GM21447 (cell line): ENCODE data around the gene CASP9.
"Not testable (repeated sequence)": the region's sequence is repeated elsewhere in the genome, so short reads cannot be mapped to it uniquely, and the experiment has no call there.

Experiments
- ATAC-seq: cut with Tn5 transposase; IDR thresholded peaks from one replicate; pipeline ENCODE4 v1.9.1; 2021; ENCODE audit not compliant: unreplicated experiment

The CASP9 gene

DNA sequence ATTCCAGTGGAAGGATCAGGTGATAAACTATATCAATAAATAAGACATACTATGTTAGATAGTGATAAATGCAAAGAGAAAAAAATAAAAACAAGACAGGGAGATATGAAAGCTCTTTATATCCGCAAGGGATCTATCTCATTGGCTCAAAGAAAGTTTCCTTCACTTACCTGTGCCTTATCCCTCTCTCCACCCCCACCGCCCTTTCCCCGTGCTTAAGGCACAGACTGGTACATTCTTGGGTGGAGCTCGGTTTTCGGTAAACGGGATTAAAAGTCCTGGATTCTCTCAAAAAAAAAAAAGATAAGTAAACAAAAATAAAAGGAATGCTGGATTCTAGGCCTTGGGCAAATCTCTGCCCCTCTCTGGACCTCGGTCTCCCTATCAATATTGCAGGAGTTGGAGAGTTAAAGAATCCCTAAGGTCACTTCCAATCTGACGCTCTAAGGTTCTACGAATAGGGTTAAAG is 2.0 kb upstream of the CASP9 start:
- ATAC-seq = no peak

- no peak for ATAC-seq
These were observed 1.3 kb upstream of the CASP9 start for GRCh38 chr1:15525050-15526020.

- ATAC-seq = peak; percentile 42
These were observed 451 bp upstream of the CASP9 start for GRCh38 chr1:15524283-15525049.

- no peak for ATAC-seq
These were observed 653 bp downstream of the CASP9 start for GRCh38 chr1:15523104-15524020.

- ATAC-seq = no peak
These were observed 1.5 kb downstream of the CASP9 start for GRCh38 chr1:15522551-15522950.

GRCh38 chr1:15521206-15521906 is 2.7 kb downstream of the CASP9 start:
- not testable (repeated sequence) for ATAC-seq

GRCh38 chr1:15519625-15520024 is 4.4 kb downstream of the CASP9 start:
- no peak for ATAC-seq

GRCh38 chr1:15515022-15515663 is 8.9 kb downstream of the CASP9 start:
- ATAC-seq = no peak

- not testable (repeated sequence) for ATAC-seq
These were observed 9.5 kb downstream of the CASP9 start for GRCh38 chr1:15514557-15514956.

DNA sequence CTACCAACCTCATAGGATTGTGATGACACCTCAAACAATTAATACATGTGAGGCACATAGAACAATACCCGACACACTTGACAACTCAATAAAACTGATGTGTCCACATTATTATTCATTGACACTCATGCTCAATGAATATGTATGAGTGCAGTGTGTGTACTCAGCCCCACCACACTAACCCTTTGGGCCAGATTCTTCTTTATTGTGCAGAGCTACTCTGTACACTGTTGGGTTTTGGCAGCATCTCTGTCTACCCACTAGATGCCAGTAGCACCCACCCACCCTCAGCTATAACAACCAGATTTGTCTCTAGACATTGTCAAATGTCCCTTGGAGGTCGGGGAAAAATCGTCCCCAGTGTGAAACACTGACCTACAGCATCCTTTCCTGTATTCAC is 10.1 kb downstream of the CASP9 start:
- ATAC-seq = no peak

- ATAC-seq = no peak
These were observed 10.8 kb downstream of the CASP9 start for GRCh38 chr1:15513192-15513591.

- ATAC-seq = no peak
These were observed 13.2 kb downstream of the CASP9 start for GRCh38 chr1:15510611-15511405.

- no peak for ATAC-seq
These were observed 14.4 kb downstream of the CASP9 start for GRCh38 chr1:15509586-15509985.

GRCh38 chr1:15508700-15509487 is 15.1 kb downstream of the CASP9 start:
- no peak for ATAC-seq

DNA sequence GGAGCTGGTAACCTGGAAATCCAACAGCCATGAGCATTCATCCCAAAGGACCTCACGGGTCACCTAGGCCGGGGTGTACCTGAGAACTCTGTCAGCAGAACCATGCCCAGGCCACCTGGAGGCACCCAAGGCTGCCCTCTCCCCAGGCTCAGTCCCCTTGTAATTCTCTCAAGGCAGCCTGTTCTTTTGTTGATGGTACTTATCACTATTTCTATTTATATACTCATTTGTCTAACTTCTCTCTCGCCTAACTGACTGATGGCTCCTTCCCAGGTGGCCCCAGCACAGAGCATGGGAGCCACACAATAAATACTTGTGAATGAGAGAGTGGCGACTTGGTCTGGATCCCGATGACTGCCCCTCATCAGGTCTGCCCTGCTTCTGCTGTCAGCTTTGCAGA is 16.7 kb downstream of the CASP9 start:
- no peak for ATAC-seq

DNA sequence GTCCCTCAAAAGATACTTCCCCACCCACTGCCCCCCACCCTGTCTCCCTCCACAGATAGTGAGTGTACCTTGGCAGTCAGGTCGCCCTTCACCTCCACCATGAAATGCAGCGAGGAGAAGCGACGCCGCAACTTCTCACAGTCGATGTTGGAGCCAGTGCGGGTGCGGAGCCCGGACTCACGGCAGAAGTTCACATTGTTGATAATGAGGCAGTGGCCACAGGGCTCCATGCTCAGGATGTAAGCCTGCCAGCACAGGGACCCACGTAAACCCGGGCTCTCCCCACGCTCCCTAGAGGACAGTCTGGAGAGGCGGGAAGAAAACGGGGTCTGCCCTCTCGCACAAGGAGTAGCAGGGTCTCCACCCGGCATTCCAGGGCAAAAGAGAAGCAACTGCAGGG is 17.2 kb downstream of the CASP9 start:
- ATAC-seq = no peak

- no peak for ATAC-seq
These were observed 19.6 kb downstream of the CASP9 start for GRCh38 chr1:15504436-15504835.
